ENCODE results near the gene DENND2A.

DNA sequence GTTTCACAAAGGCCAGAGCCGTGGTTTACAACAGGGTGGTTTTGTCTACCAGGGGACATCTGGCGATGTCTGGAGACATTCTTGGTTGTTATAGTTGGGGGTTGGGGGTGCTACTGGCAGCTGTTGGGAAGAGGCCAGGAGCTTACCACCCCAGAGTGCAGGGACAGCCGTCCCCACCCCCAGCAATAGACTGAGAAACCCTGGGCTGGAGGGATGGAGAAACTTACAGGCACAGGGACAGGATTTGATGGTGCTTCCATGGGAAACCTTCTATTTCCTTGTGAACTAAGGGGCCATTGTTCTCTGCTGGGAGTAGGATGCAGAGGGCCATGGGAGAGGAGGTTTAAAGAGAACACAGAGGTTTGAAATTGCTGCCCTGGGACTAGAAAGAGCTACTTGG, 43.0 kb upstream of the DENND2A start:
- TF ChIP-seq, protein P1, sequence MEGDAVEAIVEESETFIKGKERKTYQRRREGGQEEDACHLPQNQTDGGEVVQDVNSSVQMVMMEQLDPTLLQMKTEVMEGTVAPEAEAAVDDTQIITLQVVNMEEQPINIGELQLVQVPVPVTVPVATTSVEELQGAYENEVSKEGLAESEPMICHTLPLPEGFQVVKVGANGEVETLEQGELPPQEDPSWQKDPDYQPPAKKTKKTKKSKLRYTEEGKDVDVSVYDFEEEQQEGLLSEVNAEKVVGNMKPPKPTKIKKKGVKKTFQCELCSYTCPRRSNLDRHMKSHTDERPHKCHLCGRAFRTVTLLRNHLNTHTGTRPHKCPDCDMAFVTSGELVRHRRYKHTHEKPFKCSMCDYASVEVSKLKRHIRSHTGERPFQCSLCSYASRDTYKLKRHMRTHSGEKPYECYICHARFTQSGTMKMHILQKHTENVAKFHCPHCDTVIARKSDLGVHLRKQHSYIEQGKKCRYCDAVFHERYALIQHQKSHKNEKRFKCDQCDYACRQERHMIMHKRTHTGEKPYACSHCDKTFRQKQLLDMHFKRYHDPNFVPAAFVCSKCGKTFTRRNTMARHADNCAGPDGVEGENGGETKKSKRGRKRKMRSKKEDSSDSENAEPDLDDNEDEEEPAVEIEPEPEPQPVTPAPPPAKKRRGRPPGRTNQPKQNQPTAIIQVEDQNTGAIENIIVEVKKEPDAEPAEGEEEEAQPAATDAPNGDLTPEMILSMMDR (IDR thresholded peaks at IDR 0.05; ENCODE audit: low read length), result no peak
- no peak for TF ChIP-seq EZH2 (IDR thresholded peaks at IDR 0.05; ENCODE audit: borderline replicate concordance, low read length)

Data from OCI-LY1 (cell line).